Iris pigment epithelial cell (primary cell): Measurements from ENCODE around the gene LIN7B.
"Not testable (repeated sequence)": the region's sequence is repeated elsewhere in the genome, so short reads cannot be mapped to it uniquely, and the experiment has no call there.

Source experiments
- DNase-seq: peaks from one replicate; pipeline ENCODE4 v3.0.0-alpha.2; 2011; ENCODE audit warnings: low read depth

LIN7B gene

GRCh38 chr19:49119411-49120324 is 5.5 kb downstream of the LIN7B start, which contains the start of gene PPFIA3:
TSS of gene PPFIA3 (plus strand) at chr19:49119544. CDS start at chr19:49127874, 8,330 bp downstream.
- peak; percentile 68 for DNase-seq

- DNase-seq, result no peak
Observed at GRCh38 chr19:49120325-49120683, 6.1 kb downstream of the LIN7B start.

- DNase-seq, result no peak
Observed at GRCh38 chr19:49120868-49121267, 6.7 kb downstream of the LIN7B start.

GRCh38 chr19:49121841-49122240 is 7.7 kb downstream of the LIN7B start:
- peak; percentile 29 for DNase-seq

- DNase-seq, result not testable (repeated sequence)
Observed at GRCh38 chr19:49123285-49123684, 9.1 kb downstream of the LIN7B start.

DNA sequence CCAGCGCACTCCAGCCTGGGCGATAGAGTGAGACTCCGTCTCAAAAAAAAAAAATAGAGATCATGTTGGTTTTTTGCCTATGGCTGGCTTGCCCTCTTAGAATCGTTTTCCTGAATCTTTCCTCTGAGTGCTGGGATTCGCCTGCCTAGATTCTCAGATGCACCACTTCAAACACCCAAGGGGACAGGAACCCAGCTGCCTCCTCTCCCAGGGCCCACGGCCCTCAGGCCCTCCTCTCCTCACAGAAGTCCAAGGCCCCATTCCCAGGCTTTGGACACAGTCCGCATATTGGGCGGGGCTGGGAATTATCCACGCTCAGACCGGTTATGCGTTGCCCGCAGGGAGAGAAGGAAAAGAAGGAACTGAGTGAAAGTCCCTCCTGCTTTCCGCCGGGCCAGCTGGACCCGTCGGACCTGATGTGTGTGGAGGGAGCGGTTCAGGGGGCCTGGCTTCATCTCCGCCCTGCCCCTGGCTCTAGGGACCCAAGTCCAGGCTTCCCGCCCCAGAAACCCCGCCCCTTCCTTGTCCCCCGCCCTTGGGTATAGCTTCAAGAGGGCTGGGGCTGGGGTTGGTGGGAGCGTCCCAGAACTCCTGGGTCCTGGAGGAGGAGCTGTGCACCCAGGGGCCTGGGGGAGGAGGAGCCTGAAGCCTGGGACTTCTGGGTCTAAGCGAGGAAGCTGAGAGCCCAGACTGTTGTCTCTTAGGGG is 11.0 kb downstream of the LIN7B start:
- no peak for DNase-seq

DNA sequence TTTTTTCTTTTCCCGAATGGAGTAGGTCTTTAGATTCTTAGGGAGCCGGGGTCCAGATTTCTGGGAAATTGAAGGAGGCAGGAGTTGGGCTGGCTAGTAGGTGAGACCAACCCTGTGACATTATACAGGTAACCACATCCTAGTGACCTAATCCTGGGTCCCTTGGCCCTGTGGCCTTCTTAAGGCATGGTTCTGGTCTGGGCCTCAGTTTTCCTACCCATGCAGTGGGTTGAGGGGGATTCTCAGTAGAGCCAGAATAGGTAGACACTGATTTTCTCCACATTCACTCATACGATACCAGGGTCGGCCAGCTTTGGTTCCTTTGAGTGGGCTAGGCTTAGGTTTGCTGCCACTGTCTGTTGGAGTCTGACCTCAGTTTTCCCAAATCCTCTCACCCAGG is 12.4 kb downstream of the LIN7B start:
- no peak for DNase-seq

- DNase-seq, result not testable (repeated sequence)
Observed at GRCh38 chr19:49127225-49127624, 13.1 kb downstream of the LIN7B start.

GRCh38 chr19:49127674-49128544 is 13.7 kb downstream of the LIN7B start:
- peak; percentile 97 for DNase-seq

GRCh38 chr19:49128545-49129237 is 14.5 kb downstream of the LIN7B start:
- DNase-seq, result no peak

GRCh38 chr19:49129238-49129583 is 15.0 kb downstream of the LIN7B start:
- peak; percentile 46 for DNase-seq

DNA sequence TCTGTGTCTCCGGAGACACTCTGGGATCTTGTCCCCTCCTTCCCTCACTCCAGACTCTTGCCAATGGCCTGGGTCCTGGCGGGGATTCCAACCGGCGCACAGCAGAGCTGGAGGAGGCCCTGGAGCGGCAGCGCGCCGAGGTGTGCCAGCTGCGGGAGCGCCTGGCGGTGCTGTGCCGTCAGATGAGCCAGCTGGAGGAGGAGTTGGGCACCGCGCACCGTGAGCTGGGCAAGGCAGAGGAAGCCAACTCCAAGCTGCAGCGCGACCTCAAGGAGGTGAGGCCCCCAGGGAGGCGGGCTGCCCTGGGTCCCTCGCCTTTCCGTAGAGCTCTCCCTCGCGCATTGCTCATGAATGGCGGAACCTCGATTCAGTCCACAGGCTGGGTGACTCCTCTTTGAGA is 16.2 kb downstream of the LIN7B start:
- DNase-seq, result no peak

DNA sequence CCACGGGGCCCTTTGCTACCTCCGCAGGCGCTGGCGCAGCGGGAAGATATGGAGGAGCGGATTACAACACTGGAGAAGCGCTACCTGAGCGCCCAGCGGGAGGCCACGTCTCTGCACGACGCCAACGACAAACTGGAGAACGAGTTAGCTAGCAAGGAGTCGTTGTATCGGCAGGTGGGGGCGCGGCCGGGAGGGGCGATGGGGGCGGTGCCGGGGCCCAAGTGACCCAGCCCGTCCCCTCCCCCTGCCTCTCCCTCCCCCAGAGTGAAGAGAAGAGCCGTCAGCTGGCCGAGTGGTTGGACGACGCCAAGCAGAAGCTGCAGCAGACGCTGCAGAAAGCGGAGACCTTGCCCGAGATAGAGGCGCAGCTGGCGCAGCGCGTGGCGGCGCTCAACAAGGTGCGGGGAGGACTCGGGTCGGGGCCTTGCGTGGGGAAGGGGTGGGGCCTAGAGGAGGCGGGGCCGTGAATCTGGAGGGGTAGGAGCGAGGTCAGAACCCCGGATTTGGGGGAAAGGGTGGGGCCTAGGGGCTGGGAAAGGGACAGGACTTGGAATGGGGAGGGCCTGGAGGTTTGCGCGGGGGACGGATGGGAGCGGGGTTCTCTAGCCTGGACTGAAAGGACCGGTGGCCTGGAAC is 18.9 kb downstream of the LIN7B start:
- DNase-seq, result no peak

DNA sequence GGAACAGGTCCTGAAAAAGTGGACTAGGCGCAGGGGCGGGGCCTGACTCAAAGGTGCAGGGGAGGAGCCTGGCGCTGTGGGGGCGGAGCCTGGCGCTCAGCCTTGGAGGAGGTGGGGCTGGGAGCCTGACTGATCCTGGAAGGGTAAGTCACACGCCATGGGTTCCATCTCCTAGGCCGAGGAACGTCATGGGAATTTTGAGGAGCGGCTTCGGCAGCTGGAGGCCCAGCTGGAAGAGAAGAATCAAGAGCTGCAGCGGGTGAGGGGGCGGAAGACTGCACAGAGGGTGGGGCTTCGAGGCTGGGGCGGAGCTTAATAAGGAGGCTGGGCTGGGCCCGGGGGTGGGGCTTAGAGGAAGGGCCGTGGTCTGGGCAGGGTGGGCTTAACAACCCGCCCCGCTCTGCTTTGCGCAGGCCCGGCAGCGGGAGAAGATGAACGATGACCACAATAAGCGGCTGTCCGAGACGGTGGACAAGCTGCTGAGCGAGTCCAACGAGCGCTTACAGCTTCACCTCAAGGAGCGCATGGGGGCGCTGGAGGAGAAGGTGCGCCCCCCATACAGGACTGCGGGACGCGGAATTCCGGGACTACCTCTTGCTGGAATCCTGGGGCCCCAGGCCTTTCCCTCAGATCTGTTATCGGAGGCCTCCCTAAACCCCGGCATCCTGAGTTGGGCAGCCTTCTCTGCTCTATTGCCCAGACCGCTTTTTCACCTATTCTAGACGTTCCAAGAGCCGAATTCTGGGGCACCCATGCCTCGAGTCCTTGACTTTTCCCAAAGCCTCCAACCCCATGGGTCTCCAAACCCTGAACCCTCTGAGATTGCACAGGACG is 19.7 kb downstream of the LIN7B start:
- peak; percentile 48 for DNase-seq

GRCh38 chr19:49135686-49136085 is 21.5 kb downstream of the LIN7B start:
- DNase-seq, result no peak

GRCh38 chr19:49136771-49137171 is 22.6 kb downstream of the LIN7B start:
- DNase-seq, result no peak

DNA sequence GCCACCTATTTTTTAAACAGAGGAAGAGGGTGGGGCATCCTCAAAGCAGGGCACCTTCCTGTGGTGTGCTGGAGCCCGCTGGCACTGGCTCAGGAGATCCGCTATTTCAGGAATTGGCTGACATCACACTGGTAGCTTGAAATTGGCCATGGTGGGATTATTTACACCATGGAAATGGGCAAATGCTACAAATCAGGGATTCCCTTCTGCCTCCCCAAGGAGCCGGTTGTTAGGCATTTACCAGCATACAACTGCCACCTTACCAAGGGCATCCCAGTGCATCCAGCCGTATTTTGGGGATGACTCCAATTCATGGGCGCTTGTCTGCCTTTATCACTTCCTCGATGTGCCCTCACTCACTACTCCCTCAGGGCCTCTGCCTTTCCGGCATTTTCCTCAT is 26.8 kb downstream of the LIN7B start:
- no peak for DNase-seq

DNA sequence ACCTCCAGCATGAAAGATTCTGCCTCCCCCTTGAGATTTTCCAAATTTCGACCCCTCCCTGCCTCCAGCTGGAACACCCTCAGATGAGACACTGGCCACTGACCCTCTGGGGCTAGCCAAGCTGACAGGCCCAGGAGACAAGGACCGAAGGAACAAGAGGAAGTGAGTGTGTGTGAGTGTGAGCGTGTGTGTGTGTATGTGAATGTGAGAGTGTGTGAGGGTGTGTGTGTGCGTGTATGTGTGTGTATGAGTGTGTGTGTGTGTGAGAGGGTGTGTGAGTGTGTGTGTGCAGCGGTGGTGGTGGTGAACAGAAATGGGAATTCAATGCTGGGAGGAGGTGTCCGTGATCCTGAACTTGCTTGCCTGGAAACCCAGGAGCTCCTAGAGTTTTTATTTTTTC is 27.2 kb downstream of the LIN7B start:
- no peak for DNase-seq

GRCh38 chr19:49142866-49143335 is 28.7 kb downstream of the LIN7B start:
- peak; percentile 93 for DNase-seq
